ENCODE results near the gene LRRC9.

DNA sequence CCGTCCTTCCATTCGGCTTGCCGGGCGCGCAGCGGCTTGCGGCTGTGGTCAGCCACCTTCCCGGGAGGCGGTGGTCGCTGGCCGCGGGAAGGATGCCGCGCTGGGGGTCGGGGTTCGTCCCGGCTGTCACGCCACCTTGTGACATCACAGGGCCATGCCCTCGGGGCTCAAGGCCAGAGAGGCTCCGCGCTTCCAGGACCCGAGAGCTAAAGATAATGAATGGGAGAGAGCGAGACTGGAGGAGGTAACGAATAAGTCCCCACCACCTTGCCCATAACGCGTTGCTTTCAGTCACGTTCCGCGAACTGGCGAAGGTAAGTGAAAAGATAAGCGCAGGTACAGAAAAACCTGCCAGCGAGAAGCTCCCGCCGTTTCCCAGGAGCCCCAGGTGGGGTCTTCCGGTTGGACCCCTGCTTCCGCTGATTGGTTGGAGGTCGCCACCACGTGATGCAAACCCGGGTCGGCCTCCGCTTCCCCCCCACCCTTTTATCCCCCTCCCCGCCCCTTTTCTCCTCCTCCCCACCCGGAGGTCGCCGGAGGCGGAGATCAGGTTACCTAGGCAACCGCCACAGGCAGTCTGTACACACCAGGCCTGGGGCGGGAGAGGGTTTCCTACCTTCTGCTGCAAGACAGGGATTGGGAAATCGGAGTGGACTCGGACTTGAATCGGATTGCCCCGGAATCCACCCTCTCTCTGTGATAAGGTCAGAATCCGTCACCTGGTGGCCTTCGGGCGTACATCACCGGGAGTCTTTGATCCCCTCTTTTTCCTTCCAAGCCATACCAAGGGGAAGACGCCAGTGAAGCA, at the start of gene LRRC9:
- TF ChIP-seq CTCF (IDR thresholded peaks at IDR 0.05) (no peak), POLR2A (IDR thresholded peaks at IDR 0.05) (no peak)
